HepG2 (cell line): ENCODE data around the gene GSTM1. TPM values are rescaled to one million over a fixed set of nuclear protein-coding genes. Genes with fewer than 3 reads are reported as not detected.

ENCODE experiments used
- CBX2 ChIP-seq, 2 experiments: fragments of 200-600 bp in 1 of 2; sonication (generic); formaldehyde crosslinking in 1 of 2; IDR thresholded peaks; 2 replicates each; pipeline versions ENCODE4 v1.7.0 to v1.8.1; 2018 to 2022; ENCODE audit warnings: low read depth in 2 of 2, low read length in 1 of 2, mild to moderate bottlenecking in 1 of 2, missing genetic modification reagents in 1 of 2
- CHD2 ChIP-seq: IDR thresholded peaks from 2 replicates; pipeline ENCODE4 v1.6.1; 2011; ENCODE audit warnings: low read depth, low read length, improper control_type of control experiment
- EEA1 ChIP-seq: sonication (generic); formaldehyde crosslinking; IDR thresholded peaks from 2 replicates; pipeline ENCODE4 v1.5.1; 2020; ENCODE audit warnings: mild to moderate bottlenecking, missing genetic modification reagents, borderline replicate concordance
- ELF4 ChIP-seq: sonication (generic); formaldehyde crosslinking; IDR thresholded peaks from 2 replicates; pipeline ENCODE4 v1.5.0; 2020; ENCODE audit warnings: missing genetic modification reagents, mild to moderate bottlenecking, moderate library complexity, borderline replicate concordance
- HDAC6 ChIP-seq: fragments of 200-600 bp; sonication (generic); IDR thresholded peaks from 2 replicates; pipeline ENCODE4 v1.7.0; 2017; ENCODE audit warnings: mild to moderate bottlenecking, antibody characterized with exemption, low read length, low read depth
- HNRNPK ChIP-seq: fragments of 200-400 bp; formaldehyde crosslinking; IDR thresholded peaks from 2 replicates; pipeline ENCODE4 v1.6.1; 2018; ENCODE audit warnings: low read length, low read depth, moderate library complexity, mild to moderate bottlenecking; ENCODE audit not compliant: poor library complexity, severe bottlenecking
- HNRNPL ChIP-seq: fragments of 200-400 bp; formaldehyde crosslinking; IDR thresholded peaks from 2 replicates; pipeline ENCODE4 v1.6.1; 2017; ENCODE audit warnings: mild to moderate bottlenecking, low read depth, low read length
- JUN ChIP-seq: sonication (generic); formaldehyde crosslinking; IDR thresholded peaks from 2 replicates; pipeline ENCODE4 v1.4.0; 2020; ENCODE audit warnings: mild to moderate bottlenecking, missing genetic modification reagents
- MXD4 ChIP-seq: IDR thresholded peaks from 2 replicates; pipeline ENCODE4 v1.6.1; 2016; ENCODE audit warnings: mild to moderate bottlenecking, missing biosample characterization, missing genetic modification reagents
- MZF1 ChIP-seq: sonication (generic); formaldehyde crosslinking; IDR thresholded peaks from 2 replicates; pipeline ENCODE4 v1.8.1; 2023; ENCODE audit warnings: mild to moderate bottlenecking, missing genetic modification reagents, borderline replicate concordance
- NR1H2 ChIP-seq: sonication (generic); formaldehyde crosslinking; IDR thresholded peaks from 2 replicates; pipeline ENCODE4 v1.8.1; 2022; ENCODE audit warnings: low read depth, missing genetic modification reagents, borderline replicate concordance
- NR2F6 ChIP-seq, 2 experiments: IDR thresholded peaks; 2 replicates each; pipeline ENCODE4 v1.6.1; 2016; ENCODE audit warnings: antibody characterized with exemption in 1 of 2, mild to moderate bottlenecking in 1 of 2
- POGZ ChIP-seq: sonication (generic); formaldehyde crosslinking; IDR thresholded peaks from 2 replicates; pipeline ENCODE4 v1.4.0; 2020; ENCODE audit warnings: mild to moderate bottlenecking, missing genetic modification reagents
- ZNF343 ChIP-seq: sonication (generic); formaldehyde crosslinking; IDR thresholded peaks from 2 replicates; pipeline ENCODE4 v1.4.0; 2020; ENCODE audit warnings: mild to moderate bottlenecking, missing genetic modification reagents
- ZNF383 ChIP-seq: sonication (generic); formaldehyde crosslinking; IDR thresholded peaks from 2 replicates; pipeline ENCODE4 v1.4.0; 2020; ENCODE audit warnings: missing genetic modification reagents, mild to moderate bottlenecking, borderline replicate concordance
- ZNF547 ChIP-seq: sonication (generic); formaldehyde crosslinking; IDR thresholded peaks from 2 replicates; pipeline ENCODE4 v1.5.1; 2020; ENCODE audit warnings: mild to moderate bottlenecking, missing genetic modification reagents
- ZNF557 ChIP-seq: sonication (generic); formaldehyde crosslinking; IDR thresholded peaks from 2 replicates; pipeline ENCODE4 v1.4.0; 2020; ENCODE audit warnings: missing genetic modification reagents
- ZNF607 ChIP-seq: sonication (generic); formaldehyde crosslinking; IDR thresholded peaks from 2 replicates; pipeline ENCODE4 v1.5.1; 2020; ENCODE audit warnings: missing genetic modification reagents, mild to moderate bottlenecking, borderline replicate concordance
- ZNF629 ChIP-seq: sonication (generic); formaldehyde crosslinking; conservative IDR thresholded peaks from 2 replicates; pipeline ENCODE4 v1.5.0; 2020; ENCODE audit warnings: missing genetic modification reagents
- ZNF776 ChIP-seq: sonication (generic); formaldehyde crosslinking; IDR thresholded peaks from 2 replicates; pipeline ENCODE4 v1.4.0; 2020; ENCODE audit warnings: mild to moderate bottlenecking, missing genetic modification reagents
- polyA plus RNA-seq, 8 experiments: library from polyadenylated mRNA; depleted of rRNA in 3 of 8; stranded (reverse) in 7 of 8; unstranded in 1 of 8; fragments of >200 nt; fragmentation: Illumina TruSeq in 4 of 8; extraction: Trizol in 4 of 8; gene quantifications; 2 replicates each; pipeline versions ENCODE4 v1.2.1 to v1.2.3, GENCODE V29; 2011 to 2016; ENCODE audit warnings: low read depth in 4 of 8, missing spikeins in 1 of 8, mixed read lengths in 1 of 8; ENCODE audit not compliant: insufficient read depth in 1 of 8
- total RNA-seq, 5 experiments: library from RNA; depleted of rRNA; stranded (reverse); fragments of >200 nt; fragmentation: Illumina TruSeq; extraction: Trizol; gene quantifications; 2 replicates each; pipeline ENCODE4 v1.2.3, GENCODE V29; 2016; ENCODE audit warnings: low read depth in 1 of 5
- TF ChIP-seq, protein P1 (sequence below), 2 experiments: sonication (generic) in 1 of 2; formaldehyde crosslinking in 1 of 2; IDR thresholded peaks; 2 replicates each; pipeline versions ENCODE4 v1.4.0 to v1.6.1; 2016 to 2020; ENCODE audit warnings: borderline replicate concordance in 1 of 2, low read depth in 1 of 2, mild to moderate bottlenecking in 1 of 2, missing genetic modification reagents in 1 of 2
- TF ChIP-seq, protein P2 (sequence below): sonication (generic); formaldehyde crosslinking; IDR thresholded peaks from 2 replicates; pipeline ENCODE4 v1.4.0; 2020; ENCODE audit warnings: mild to moderate bottlenecking, missing genetic modification reagents
- TF ChIP-seq, protein P3 (sequence below): sonication (generic); formaldehyde crosslinking; IDR thresholded peaks from 2 replicates; pipeline ENCODE4 v1.4.0; 2020; ENCODE audit warnings: mild to moderate bottlenecking, missing genetic modification reagents

Gene GSTM1
- total and polyA plus RNA-seq, 2 of the 13 experiments (the other 11 are each of a cell fraction or from before 2014, with no cell fraction given): 0.42 TPM; not detected in 1

DNA sequence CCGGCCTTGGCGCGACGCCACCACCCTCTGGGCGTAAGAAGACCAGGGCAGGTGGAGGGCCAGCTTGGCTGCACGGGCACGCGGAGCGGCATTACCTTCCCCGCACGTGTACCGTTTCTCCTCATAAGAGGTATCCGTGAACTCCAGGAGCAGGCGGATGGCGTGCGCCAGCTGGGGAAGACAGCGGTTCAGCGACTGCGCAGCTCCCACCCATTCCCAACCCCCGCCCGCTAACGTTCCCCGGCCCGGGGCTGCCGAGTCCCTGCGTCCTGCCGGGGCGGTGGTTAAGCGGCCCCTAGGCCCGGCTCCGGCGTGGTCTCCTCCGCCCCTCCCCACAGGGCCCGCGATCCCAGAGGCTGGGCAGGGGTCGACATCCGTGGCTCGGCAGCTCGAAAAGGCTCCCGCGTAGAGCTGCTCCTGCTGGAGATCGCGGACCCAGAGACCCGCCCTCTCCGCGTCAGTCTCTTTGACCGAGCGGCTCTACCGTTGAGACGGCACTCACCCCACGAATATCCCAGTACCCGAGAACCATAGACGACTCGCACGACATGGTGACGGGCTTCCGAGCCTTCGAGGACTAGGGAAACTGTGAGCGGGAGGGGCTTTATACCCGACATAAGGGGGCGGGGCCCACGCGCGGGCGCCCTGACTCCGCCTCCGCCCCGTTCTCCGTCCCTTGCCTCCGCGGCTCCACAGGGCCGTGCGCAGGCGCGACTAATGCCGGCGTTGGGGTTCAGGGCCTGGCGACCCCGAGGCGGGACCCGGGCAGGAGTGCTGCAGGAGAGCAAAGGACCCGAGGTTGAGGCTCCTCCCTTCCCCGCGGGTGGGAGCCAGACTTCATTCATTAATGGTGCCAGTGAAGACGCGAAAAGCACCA is 52.4 kb downstream of the GSTM1 start (continued):
- TF ChIP-seq EEA1 (CRISPR knock-in tag): no peak; the same call in 1 of the 2 replicates
- TF ChIP-seq ZNF547 (CRISPR knock-in tag): no peak; the same call in none of the 2 replicates
- TF ChIP-seq HNRNPL: no peak
- no peak for TF ChIP-seq HDAC6
- TF ChIP-seq ZNF557 (CRISPR knock-in tag): no peak
- TF ChIP-seq, protein P1, sequence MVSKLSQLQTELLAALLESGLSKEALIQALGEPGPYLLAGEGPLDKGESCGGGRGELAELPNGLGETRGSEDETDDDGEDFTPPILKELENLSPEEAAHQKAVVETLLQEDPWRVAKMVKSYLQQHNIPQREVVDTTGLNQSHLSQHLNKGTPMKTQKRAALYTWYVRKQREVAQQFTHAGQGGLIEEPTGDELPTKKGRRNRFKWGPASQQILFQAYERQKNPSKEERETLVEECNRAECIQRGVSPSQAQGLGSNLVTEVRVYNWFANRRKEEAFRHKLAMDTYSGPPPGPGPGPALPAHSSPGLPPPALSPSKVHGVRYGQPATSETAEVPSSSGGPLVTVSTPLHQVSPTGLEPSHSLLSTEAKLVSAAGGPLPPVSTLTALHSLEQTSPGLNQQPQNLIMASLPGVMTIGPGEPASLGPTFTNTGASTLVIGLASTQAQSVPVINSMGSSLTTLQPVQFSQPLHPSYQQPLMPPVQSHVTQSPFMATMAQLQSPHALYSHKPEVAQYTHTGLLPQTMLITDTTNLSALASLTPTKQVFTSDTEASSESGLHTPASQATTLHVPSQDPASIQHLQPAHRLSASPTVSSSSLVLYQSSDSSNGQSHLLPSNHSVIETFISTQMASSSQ (IDR thresholded peaks at IDR 0.05; ENCODE audit: low read depth): no peak
- TF ChIP-seq, protein P1 (CRISPR knock-in tag; IDR thresholded peaks at IDR 0.05; ENCODE audit: borderline replicate concordance): 0 out of 2 replicates have a peak, but pooled peaks have one; percentile 21
- TF ChIP-seq, protein P2, sequence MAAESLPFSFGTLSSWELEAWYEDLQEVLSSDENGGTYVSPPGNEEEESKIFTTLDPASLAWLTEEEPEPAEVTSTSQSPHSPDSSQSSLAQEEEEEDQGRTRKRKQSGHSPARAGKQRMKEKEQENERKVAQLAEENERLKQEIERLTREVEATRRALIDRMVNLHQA (CRISPR knock-in tag): no peak
- TF ChIP-seq POGZ (CRISPR knock-in tag): no peak
- TF ChIP-seq ELF4 (CRISPR knock-in tag): no peak
- no peak for TF ChIP-seq JUN (CRISPR knock-in tag)
- no peak for TF ChIP-seq ZNF629
- TF ChIP-seq ZNF776 (CRISPR knock-in tag): no peak
- TF ChIP-seq ZNF383 (CRISPR knock-in tag): no peak
- no peak for TF ChIP-seq NR1H2 (CRISPR knock-in tag)
- no peak for TF ChIP-seq HNRNPK
- no peak for TF ChIP-seq NR2F6 (IDR thresholded peaks at IDR 0.05)
- TF ChIP-seq NR2F6 (CRISPR knock-in tag; IDR thresholded peaks at IDR 0.05): no peak
- no peak for TF ChIP-seq MXD4
- TF ChIP-seq, protein P3, sequence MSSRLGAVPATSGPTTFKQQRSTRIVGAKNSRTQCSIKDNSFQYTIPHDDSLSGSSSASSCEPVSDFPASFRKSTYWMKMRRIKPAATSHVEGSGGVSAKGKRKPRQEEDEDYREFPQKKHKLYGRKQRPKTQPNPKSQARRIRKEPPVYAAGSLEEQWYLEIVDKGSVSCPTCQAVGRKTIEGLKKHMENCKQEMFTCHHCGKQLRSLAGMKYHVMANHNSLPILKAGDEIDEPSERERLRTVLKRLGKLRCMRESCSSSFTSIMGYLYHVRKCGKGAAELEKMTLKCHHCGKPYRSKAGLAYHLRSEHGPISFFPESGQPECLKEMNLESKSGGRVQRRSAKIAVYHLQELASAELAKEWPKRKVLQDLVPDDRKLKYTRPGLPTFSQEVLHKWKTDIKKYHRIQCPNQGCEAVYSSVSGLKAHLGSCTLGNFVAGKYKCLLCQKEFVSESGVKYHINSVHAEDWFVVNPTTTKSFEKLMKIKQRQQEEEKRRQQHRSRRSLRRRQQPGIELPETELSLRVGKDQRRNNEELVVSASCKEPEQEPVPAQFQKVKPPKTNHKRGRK: no peak
- TF ChIP-seq CHD2: no peak
- TF ChIP-seq CBX2 (IDR thresholded peaks at IDR 0.05; ENCODE audit: low read depth, low read length): no peak
- TF ChIP-seq CBX2 (CRISPR knock-in tag; IDR thresholded peaks at IDR 0.05; ENCODE audit: low read depth): no peak
- peak; percentile 65 for TF ChIP-seq ZNF607 (CRISPR knock-in tag)
- TF ChIP-seq MZF1 (CRISPR knock-in tag): no peak
- TF ChIP-seq ZNF343 (CRISPR knock-in tag): no peak
